HG03558 (cell line): ENCODE data around the gene PRPF8.

Source experiments
- ATAC-seq: cut with Tn5 transposase; IDR thresholded peaks from one replicate; pipeline ENCODE4 v1.9.1; 2021; ENCODE audit warnings: moderate number of reproducible peaks; ENCODE audit not compliant: unreplicated experiment; ENCODE audit errors: extremely low read depth

The PRPF8 gene

DNA sequence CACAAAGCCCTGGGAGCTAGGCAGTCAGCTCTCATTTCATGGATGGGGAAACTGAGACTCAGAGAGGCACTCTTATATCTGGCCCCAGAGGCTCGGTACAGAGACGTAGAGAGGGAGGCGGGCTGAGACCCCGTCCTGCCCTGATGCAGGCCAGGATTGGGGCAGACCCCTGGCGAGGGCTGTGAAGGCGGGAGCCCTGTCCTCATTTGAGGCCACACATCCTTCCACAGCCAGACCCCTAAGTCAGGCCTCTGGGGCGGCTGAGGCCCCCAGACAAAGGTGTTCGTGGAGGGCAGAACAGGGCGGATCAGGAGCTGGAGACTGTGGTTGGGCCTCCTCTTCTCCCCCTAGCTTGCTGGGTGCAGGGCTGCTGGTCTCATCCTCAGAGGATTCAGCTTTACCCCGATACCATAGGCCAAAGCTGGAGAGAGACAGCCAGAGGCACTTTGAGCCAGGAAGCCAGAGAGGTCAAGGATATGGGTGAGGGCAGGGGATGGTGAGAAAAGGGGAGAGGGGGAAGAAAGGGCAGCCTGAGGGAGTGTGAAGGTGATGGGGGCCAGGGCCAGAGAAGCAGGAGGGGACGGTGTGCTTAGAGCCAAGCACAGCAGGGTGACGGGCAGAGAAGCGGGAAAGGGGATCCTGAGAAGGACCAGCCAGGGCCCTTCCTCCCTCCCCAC lies 38.3 kb downstream of the PRPF8 start:
- no peak for ATAC-seq

DNA sequence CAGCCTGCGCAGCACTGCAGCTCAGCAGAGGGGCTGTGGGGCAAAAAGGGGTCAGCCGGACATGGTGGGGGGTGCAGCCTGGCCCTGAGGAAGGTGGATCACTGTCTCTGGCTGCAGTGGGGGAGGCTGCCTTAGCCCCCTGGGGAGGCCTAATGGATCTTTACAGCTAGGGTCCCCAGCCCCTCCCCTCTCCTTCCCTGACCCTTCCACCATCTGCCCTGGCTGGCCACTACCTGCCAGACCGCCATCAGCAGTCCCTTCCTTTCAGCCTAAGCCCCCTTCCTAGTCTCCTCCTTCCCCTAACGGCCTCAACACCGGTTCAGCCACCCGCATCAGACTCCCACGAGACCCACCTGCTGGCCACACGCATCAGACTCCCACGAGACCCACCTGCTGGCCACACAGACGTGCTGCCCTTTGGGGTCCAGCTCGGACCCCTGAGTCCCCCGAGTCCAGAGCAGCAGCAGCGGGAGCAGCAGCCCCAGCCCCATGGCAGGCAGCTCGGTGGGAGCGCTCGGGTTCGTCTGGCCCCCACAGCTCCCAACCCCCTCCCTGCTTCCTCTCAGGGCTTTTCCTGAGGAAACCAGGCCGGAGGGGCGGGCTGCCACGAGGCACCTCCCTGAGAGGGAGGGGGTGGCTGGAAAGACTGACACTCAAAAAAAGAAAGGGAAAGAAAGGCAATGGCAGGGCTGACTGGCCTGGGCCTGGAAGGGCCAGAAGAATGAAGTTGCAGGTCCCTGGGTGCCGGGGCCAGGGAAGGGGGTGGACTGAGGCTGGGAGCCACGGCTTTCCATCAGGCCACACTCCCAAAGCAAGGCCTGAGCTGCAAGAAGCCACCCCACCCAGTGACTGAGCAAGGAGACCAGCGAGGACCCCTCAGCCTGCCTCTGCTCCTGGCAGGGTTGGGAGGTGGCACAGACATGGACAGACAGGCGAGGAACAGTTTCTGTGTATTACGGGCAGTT lies 39.2 kb downstream of the PRPF8 start, which contains the start of gene SCARF1:
Gene SCARF1, minus strand, starts transcription at position 526 of the 965 bp plus-strand sequence. Its CDS starts 35 bp downstream, at position 491.
- no peak for ATAC-seq

DNA sequence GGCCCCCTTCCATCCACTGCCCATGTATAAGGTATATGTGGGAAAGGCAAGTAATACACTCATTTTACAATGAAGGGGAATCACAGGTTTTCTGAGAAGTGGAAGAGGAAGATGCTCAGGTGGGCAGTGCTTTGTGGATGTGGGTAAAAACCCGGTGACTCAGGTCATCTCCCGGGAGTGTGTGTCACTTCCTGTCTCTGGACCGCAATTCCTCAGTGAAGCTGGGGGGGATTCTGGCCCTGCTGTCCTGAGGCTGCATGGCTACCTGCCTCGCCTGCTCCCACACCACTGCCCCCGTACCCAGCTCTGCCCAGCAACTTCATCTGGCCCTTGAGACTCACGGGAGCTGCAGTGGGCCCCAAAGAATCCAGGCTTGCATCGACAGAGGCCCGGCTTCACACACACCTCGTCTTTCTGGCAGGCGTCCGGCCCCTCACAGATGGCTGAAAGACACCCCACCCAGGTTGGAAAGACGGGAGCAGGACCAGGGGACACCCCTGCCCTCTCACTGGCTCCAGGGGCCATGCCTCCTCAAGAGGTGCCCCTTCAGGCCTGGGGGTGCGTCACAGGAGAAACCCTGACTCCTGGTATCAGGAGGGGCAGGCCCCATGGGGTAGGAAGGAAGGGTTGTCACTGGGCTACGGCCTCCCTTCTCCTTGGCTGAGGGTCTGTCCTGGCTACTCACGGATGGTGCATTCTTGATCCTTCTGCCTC lies 40.0 kb downstream of the PRPF8 start:
- no peak for ATAC-seq

DNA sequence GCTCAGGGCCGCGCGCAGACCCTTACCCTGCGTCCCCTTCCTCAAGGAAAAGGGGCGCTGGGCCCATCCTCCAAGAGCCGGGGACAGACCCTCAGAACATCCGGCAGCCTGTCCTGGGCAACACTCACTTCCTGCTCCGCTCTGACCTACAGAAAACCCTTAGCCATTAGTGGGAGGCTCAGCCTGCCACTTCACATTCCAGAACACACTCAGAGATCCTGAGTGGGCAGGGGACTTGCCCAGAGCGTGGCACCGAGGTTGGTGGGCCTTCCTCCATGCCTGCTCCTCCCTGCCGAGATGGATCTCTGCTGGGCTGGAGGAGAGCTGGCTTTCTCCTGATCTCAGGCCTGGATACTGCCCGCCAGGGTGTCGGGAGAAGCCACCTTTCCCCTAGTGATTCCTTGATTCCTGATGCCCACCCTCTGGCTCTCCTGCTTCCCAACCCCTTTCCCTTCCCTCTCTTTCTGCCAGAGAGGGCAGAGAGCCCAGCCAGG lies 40.6 kb downstream of the PRPF8 start:
- no peak for ATAC-seq

DNA sequence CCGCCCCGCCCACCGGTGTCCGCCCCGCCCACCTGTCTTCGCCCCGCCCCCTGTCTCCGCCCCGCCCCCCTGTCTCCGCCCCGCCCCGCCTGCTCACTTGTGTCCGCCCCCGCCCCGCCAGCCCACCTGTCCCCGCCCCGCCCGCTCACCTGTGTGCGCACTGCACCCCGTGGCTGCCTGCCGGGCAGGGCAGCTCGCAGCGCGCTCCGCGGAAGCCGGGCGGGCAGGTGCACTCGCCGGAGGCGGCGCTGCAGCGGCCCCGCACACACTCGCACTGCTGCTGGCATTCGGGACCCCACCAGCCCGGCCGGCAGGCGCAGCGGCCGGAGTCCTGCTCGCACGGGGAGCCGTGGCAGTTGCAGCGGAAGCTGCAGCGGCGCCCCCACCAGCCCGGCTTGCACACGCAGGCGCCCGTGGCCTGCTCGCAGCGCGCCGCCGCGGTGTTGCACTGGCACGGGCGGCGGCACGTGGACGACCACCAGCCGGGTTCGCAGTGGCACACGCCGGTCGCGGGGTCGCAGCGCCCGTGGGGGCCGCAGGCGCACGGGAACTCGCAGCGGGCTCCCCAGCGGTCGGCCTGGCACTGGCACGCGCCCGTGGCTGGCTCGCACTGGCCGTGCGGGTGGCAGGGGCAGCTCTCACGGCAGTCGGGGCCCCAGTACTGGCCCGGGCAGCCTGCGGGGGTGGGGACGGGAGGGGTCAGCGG lies 41.2 kb downstream of the PRPF8 start:
- ATAC-seq = no peak

DNA sequence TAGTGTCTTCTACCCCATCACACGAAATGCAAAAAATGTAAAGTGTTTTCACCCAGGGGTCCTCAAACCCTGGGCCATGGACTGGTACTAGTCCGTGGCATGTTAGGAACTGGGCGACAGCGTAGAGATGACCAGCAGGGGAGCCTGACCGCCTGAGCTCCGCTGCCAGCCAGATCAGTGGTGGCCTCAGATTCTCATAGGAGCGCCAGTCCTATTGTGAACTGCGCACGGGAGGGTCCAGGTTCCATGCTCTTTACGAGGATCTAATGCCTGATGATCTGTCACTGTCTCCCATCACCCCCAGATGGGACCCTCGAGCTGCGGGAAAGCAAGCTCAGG lies 43.6 kb downstream of the PRPF8 start:
- no peak for ATAC-seq

DNA sequence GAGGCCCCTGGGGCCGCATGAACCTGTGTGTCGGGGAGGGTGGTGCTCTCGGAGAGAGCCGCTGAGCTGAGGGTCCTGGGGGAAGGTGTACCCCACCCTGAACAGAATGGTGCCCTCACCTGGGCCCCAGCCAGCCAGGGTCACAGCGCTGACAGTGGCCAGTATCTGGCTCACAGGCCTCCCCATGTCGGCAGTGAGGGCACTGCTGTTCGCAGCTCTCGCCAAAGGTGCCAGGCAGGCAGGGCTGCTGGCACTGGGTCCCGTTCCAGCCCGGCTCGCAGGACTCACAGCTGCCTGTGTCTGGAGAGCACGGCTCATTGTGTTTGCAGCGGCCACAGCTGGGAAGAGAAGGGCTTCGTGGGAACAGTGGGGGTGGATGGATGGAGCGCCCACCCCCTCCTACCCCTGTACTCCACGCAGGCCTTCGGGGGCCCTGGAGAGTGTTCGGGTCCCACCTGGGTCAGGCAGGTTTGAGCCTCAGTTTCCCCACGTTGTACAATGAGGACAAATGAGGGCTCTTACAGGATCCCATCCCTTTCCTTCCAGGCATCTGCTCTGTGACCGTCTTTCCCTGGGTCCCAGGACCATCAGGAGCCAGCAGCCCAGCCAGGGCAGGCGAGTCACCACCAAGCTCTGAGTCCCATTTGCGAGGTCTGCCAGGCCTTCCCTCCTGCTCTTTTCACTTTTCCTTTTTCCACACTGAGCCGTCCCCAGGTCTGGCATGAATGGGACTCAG lies 44.2 kb downstream of the PRPF8 start:
- ATAC-seq = no peak

DNA sequence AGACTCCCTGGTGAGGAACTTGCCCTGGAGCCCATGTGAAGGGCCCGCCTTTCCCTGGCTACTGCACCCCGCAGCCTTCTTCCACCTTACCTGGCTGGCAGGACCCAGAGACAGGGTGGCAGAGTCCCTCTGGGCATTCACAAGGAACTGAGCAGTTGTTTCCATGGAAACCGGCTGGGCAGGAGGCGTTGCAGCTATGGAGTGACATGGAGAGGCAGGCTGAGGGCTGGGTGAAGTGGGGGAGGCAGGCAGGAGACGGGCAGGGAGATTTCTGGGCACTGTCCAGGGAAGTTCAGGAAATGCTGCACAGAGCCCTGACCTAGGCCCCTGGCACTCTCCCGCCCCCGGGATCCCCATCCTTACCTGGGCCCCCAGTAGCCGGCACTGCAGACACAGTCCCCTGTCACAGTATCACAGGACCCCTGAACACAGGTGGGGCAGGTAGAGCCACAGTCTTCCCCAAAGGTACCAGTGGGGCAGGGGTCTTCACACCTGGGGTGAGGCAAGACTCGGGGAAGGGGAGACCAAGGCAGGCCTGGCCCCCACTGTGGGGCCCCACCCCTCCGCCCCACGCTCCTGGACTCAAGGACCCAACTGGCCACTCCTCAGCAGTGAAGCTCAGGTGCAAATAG lies 45.0 kb downstream of the PRPF8 start:
- no peak for ATAC-seq

DNA sequence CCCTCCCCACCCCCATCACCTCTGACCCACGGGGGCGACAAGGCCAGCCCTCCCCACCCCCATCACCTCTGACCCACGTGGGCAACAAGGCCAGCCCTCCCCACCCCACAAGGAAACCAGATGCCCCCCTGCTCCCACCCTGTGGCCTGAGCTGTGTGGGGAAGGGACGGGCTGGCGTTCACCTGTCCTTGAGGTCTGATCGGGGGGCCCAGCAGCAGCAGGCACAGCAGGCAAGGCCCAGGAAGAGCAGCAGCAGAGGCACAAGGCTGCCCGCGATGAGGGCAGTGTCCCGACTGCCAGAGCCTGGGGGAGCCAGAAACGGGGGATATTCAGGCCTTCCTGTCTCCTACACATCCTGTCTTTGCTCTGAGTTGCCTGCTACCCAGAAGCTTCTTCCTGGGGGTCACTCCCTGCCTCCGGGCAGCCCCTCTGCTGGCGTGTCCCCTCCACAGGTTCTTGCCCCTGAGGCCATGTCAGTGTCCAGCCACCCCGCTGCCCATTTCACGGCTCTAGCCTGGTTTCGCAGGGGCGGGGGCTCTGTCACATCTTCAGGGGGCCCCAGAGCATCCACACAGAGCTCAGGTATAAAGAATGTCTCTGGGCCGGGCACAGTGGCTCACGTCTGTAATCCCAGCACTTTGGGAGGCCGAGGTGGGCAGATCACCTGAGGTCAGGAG lies 45.9 kb downstream of the PRPF8 start:
- no peak for ATAC-seq

DNA sequence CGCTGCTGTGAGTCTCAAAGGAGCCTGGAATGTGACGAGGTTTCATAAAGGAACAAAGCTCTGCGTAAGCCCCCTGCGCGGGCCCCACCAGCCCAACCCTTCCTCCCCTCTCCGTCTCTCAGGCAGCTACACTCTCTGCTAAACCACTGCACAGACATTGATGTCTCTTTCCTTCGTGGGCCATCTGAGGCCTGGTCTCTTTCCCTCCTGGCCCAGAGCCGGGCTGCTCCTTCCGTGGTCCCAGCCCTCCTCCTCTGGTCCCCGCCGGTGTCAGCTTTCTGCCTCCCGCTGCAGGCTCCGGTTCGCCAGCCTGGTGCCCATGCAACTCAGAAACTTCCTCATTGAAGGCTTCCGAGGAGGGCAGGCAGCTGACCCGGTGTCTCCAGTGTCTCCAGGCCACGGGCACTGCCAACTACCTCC lies 46.5 kb downstream of the PRPF8 start:
- ATAC-seq = no peak

DNA sequence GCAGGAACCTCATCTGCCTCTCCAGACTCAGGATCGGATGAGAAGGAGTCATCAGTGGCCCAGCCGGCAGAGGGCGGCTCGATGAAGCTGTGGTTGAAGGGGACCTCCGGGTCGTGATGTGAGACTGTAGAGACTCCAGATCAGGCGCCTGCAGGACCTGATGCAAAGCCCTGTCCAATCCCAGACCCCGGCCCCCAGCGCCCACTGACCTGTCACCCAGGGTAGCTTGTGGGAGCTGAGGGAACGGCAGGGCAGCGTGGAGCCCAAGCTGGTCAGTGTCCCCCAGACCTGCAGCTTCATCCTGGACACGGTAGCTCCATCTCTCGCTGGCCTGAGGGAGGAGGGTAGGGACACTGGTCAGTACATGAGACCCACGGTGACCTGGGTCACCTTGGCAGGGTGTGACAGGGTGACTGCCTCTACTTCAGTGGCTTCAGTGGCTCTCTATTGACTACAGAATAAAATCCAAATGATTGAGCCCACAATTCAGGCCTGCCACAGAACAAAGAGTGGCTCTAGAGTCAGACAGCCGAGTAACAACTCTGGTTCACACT lies 47.9 kb downstream of the PRPF8 start:
- ATAC-seq = no peak

DNA sequence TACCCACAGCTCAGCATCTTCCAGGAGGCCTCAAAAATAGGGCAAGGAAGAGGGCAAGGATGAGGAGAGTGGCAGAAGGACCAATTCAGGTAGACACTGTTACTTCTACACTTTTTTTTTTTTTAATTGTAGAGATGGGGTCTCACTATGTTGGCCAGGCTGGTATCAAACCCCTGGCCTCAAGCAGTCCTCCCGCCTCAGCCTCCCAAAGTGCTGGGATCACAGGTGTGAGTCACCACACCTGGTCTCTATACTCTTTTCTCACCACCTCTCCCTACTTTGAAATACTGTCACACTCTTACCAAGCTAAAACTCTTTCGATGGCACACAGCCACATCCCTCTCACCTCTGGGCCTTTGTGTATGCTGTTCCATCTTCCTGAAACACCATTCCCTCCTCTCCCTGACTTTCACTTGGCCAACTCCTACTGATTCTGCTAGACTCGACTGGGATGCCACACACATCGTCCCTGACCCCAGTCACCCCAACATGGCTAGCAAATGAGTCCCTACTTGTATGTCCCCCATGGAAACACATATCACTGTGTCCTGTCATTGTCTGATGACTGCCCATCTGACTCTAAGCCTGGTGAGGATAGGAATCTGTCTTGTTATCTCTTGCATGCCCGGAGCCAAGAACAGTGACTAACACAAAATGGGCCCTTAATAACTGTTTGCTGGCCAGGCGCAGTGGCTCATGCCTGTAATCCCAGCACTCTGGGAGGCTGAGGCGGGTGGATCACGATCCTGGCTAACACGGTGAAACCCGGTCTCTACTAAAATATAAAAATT lies 48.8 kb downstream of the PRPF8 start:
- no peak for ATAC-seq

DNA sequence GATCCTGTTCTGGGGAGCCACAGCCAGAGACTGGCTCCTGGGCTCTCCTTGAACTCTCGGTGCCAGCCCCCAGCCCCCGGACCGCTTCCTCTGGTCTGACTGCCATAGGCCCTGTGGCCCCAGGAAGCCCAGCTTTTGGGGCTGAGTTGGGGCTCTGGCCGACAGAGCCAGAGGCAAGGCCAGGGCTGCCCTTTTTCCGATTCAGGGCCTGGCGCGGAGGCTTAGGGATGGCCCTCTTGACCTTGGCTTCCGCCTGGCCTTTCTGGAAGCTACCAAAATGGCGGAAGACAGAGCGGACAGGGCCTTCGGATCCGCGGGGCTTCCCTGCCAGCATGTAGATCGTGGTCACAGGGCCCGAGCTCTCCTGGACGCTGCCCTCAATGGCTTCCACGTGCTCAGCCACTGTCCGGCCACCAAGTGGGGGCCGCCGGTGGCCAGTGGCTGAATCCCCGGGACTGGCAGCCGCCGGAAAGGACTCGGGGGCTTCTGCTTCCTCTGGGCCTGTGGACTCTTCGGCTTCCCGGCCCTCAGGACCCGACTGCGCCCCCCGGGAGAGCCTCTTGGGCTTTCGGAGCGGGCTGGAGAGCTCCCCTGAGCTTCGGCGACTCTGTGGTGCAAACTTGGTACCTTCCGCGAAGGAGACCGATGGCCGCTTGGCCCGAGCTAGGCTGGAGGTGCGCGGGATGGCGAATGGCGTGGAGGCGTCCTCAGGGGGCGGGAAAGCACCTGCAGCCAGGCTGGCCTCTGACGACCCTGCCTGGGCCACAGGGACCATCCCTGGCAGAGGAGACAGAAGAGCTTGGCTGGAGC lies 49.6 kb downstream of the PRPF8 start:
- no peak for ATAC-seq

DNA sequence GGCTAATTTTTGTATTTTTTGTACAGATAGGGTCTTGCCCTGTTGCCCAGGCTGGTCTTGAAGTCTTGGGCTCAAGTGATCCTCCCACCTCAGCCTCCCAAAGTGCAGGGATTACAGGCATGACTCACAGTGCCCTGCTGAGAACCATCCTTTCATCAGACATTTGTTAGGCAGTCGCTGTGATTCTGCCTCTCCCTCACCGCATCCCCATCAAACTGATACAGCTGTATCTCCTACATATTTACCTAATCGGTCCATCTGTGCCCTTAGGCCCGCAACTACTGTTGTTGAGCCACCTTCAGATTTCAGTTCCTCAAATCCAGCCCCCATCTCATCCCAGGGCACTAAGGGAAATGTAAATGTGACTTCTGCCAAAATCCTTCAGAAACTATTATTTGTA lies 54.0 kb downstream of the PRPF8 start:
- ATAC-seq = no peak

DNA sequence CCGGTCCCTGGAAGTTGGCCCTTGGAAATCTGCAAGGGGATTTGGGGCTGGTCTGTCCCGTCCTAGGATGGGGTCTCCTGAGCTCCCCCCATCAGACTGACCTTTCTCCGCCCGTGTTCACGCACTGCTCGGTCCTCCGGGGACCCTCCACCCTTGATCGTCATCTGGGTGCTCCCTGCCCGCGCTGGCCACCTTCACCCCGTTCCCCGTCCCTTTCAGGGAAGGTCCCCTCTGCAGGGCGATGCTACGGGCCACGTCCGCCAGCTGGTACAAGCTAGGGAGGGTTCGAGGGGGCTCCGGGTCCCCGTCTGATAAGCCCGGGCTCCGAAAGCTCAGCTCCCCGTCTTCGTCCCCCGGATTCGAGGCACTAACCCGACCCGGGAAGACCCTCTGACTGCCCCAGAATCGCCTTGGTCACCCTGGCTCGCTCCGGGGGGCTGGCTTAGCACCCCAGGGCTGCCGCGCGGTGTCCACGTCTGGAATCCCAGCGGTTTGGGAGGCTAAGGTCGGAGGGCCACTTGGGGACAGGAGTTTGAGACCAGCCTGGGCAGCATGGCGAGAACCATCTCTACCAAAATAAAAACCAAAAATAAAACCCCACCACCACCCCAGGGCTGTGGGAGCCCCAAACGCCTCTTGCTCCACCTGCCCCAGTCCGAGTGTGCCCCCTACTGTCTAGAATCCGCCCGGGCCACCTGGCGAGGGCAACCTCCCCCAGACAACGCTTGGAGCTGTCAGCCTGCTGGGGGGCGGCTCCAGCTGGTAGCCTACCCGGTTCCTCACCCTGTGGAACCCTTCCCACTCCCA lies 55.0 kb downstream of the PRPF8 start:
- no peak for ATAC-seq
